Measurements from ENCODE around the gene GAS6. TPM values are rescaled to one million over a fixed set of nuclear protein-coding genes. Genes with fewer than 3 reads are reported as not detected.

Gene GAS6
- total RNA-seq, 1 donor from 2014 or later = 42.9 TPM

- Mint-ChIP-seq H3K4me1 (ENCODE audit: unreplicated experiment) (peaks cover 7% of the 10 kb centered on the region), H3K4me3 (no peak overlapping the region), H3K27ac (no peak overlapping the region), H3K36me3 (no peaks in the 10 kb centered on the region), H3K9me3 (no peaks in the 10 kb centered on the region), H3K27me3 (no peaks in the 10 kb centered on the region)
- peak; percentile 50 for DNase-seq (ENCODE audit: extremely low spot score, unreplicated experiment)
- TF ChIP-seq, protein P1, sequence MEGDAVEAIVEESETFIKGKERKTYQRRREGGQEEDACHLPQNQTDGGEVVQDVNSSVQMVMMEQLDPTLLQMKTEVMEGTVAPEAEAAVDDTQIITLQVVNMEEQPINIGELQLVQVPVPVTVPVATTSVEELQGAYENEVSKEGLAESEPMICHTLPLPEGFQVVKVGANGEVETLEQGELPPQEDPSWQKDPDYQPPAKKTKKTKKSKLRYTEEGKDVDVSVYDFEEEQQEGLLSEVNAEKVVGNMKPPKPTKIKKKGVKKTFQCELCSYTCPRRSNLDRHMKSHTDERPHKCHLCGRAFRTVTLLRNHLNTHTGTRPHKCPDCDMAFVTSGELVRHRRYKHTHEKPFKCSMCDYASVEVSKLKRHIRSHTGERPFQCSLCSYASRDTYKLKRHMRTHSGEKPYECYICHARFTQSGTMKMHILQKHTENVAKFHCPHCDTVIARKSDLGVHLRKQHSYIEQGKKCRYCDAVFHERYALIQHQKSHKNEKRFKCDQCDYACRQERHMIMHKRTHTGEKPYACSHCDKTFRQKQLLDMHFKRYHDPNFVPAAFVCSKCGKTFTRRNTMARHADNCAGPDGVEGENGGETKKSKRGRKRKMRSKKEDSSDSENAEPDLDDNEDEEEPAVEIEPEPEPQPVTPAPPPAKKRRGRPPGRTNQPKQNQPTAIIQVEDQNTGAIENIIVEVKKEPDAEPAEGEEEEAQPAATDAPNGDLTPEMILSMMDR (conservative IDR thresholded peaks at IDR 0.05) = no peak
These were observed 17.1 kb downstream of the GAS6 start for GRCh38 chr13:113846636-113847318.

- Mint-ChIP-seq H3K4me3 (no peak overlapping the region), H3K36me3 (no peaks in the 10 kb centered on the region), H3K27me3 (no peaks in the 10 kb centered on the region), H3K9me3 (no peaks in the 10 kb centered on the region), H3K4me1 (ENCODE audit: unreplicated experiment) (peaks cover 7% of the 10 kb centered on the region), H3K27ac (no peak overlapping the region)
- DNase-seq (ENCODE audit: extremely low spot score, unreplicated experiment) = no peak
- TF ChIP-seq, protein P1 (conservative IDR thresholded peaks at IDR 0.05) = no peak
These were observed 17.9 kb downstream of the GAS6 start for GRCh38 chr13:113845723-113846635.

DNA sequence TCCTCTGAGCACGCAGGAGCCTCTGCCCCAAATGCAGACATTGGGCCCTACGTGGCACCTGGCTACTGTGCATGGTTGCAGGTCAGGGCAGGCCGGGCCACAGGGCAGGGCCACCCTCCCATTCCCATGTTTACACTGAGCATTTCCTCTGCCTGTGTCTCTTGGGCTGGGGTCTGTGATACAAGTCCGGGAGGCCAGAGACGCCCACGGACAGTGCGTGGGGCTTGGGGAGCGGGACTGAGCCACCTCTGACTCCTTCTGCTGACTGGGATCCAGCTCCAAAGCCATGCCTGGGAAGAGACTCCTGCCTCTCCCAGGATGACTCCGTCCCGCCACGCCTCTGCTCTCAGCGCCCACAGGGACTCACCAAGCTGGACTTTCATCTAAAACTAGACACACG lies 18.8 kb downstream of the GAS6 start:
- Mint-ChIP-seq H3K27me3 (no peaks in the 10 kb centered on the region), H3K4me1 (ENCODE audit: unreplicated experiment) (peaks cover 7% of the 10 kb centered on the region), H3K27ac (no peak overlapping the region), H3K36me3 (no peaks in the 10 kb centered on the region), H3K9me3 (no peaks in the 10 kb centered on the region), H3K4me3 (no peak overlapping the region)
- TF ChIP-seq, protein P1 (conservative IDR thresholded peaks at IDR 0.05) = no peak
- no peak for DNase-seq (ENCODE audit: extremely low spot score, unreplicated experiment)

DNA sequence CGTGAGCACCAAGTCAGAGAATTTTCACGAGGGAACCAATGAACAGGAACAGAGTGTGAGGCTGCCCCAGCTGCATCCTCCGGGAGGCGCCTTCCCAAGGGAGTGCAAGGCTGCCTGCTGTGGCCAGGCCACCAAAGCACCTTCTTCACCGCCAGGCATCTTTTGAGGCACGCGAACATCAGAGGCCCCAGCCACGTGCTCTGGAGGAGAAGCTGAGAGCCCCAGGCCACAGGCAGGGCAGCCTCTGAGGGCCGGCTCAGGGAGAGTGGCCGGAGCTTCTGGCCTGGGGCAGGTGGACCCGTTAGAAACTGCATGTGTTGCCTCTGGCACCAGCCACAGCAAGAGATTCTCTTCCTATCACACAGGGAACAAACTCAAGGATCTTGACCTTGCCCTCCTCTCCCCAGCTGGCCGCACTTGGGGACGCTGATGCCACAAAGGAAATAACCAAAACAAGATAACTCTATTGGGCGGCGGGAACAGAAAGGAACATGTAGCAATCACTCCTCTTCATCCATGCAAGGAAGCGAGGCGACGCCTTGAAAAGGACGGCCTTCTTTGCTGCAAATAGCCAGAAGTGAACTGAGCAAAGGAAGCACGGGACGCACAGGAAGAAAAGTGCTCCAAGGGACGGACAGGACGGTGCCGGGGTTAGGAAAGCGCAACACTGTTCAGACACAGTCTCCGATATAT lies 19.9 kb downstream of the GAS6 start:
- H3K4me3 Mint-ChIP-seq = no peak overlapping the region
- no peaks in the 10 kb centered on the region for H3K9me3 Mint-ChIP-seq
- no peak for DNase-seq (ENCODE audit: extremely low spot score, unreplicated experiment)
- no peak overlapping the region for H3K27ac Mint-ChIP-seq
- H3K27me3 Mint-ChIP-seq = no peaks in the 10 kb centered on the region
- peaks cover 7% of the 10 kb centered on the region for H3K4me1 Mint-ChIP-seq (ENCODE audit: unreplicated experiment)
- TF ChIP-seq, protein P1 (conservative IDR thresholded peaks at IDR 0.05) = no peak
- no peaks in the 10 kb centered on the region for H3K36me3 Mint-ChIP-seq

DNA sequence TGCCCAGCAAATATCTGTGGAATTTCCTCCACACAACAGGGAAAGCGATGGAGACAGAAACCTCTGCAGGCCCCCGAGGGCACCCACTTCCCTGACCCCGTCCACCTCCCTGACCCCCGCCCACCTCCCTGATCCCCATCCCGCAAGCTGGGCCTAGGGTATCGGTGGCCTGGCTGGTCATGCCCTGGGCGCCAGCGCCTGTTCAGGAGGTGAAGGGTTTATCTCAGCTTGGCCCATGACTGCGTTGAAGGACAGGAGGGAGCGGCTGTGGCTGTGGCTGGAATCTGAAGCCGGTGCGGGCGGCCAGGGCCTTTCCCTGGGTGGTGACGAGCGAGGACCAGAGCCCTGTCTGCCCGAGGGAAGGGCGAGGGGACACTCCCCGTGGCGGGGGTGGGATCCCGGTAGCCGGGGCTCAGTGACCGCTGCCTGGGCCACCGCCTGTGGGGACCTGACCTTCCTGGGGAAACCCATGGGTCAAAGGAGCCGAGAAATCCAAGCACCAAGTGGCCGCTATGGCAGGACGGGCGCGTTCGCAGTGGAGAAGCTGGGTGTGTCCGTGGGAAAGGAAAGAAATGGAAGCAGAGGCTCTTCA lies 20.7 kb downstream of the GAS6 start:
- H3K27ac Mint-ChIP-seq = no peak overlapping the region
- no peak overlapping the region for H3K4me3 Mint-ChIP-seq
- peaks cover 7% of the 10 kb centered on the region for H3K4me1 Mint-ChIP-seq (ENCODE audit: unreplicated experiment)
- DNase-seq (ENCODE audit: extremely low spot score, unreplicated experiment) = no peak
- TF ChIP-seq, protein P1 (conservative IDR thresholded peaks at IDR 0.05) = no peak
- H3K27me3 Mint-ChIP-seq = no peaks in the 10 kb centered on the region
- H3K9me3 Mint-ChIP-seq = no peaks in the 10 kb centered on the region
- no peaks in the 10 kb centered on the region for H3K36me3 Mint-ChIP-seq

All from type B pancreatic cell (in vitro differentiated cells).